ENCODE measurements around the gene TVP23C.
"Not testable (repeated sequence)": the region's sequence is repeated elsewhere in the genome, so short reads cannot be mapped to it uniquely, and the experiment has no call there.

DNA sequence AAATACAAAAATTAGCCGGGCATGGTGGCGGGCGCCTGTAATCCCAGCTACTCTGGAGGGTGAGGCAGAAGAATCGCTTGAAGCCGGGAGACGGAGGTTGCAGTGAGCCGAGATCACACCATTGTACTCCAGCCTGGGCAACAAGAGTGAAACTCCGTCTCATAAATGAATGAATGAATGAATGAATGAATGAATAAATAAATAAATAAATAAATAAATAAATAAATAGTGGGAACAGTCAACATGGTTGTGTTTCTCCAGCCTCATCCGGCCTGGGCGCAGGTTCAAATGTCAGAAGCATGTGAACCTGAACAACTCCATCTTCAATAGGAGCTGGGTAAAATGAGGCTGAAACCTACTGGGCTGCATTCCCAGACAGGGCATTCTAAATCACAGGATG, 1.8 kb downstream of the TVP23C start:
- TF ChIP-seq CTCF, POLR2A (IDR thresholded peaks at IDR 0.05): not testable (repeated sequence)
